ENCODE data around the gene CLPX.
"Not testable (repeated sequence)": the region's sequence is repeated elsewhere in the genome, so short reads cannot be mapped to it uniquely, and the experiment has no call there.

CLPX gene

GRCh38 chr15:65204931-65205660 lies 20.0 kb upstream of the CLPX start:
- DNase-seq: no peak

GRCh38 chr15:65204236-65204930 lies 19.2 kb upstream of the CLPX start:
- DNase-seq: no peak

- no peak for DNase-seq
These were observed 16.8 kb upstream of the CLPX start for GRCh38 chr15:65201918-65202317.

GRCh38 chr15:65198571-65198970 lies 13.4 kb upstream of the CLPX start:
- DNase-seq: no peak

GRCh38 chr15:65197337-65197645 lies 12.1 kb upstream of the CLPX start:
- no peak for DNase-seq

GRCh38 chr15:65196637-65197336 lies 11.6 kb upstream of the CLPX start:
- DNase-seq: no peak

GRCh38 chr15:65195548-65195923 lies 10.4 kb upstream of the CLPX start:
- DNase-seq: no peak

- no peak for DNase-seq
These were observed 9.8 kb upstream of the CLPX start for GRCh38 chr15:65194826-65195547.

- no peak for DNase-seq
These were observed 6.9 kb upstream of the CLPX start for GRCh38 chr15:65192016-65192415.

- DNase-seq: no peak
These were observed 4.1 kb upstream of the CLPX start for GRCh38 chr15:65189102-65189740.

- not testable (repeated sequence) for DNase-seq
These were observed 3.3 kb upstream of the CLPX start for GRCh38 chr15:65188472-65188871.

- peak; percentile 19 for DNase-seq
These were observed 756 bp downstream of the CLPX start for GRCh38 chr15:65184305-65184867.

- DNase-seq: no peak
These were observed 1.3 kb downstream of the CLPX start for GRCh38 chr15:65183865-65184159.

- no peak for DNase-seq
These were observed 2.6 kb downstream of the CLPX start for GRCh38 chr15:65182538-65182937.

- DNase-seq: not testable (repeated sequence)
These were observed 3.4 kb downstream of the CLPX start for GRCh38 chr15:65181582-65182353.

GRCh38 chr15:65180167-65180566 lies 5.0 kb downstream of the CLPX start:
- DNase-seq: no peak

GRCh38 chr15:65177901-65178300 lies 7.2 kb downstream of the CLPX start:
- DNase-seq: no peak

GRCh38 chr15:65176056-65176455 lies 9.1 kb downstream of the CLPX start:
- no peak for DNase-seq

- no peak for DNase-seq
These were observed 9.6 kb downstream of the CLPX start for GRCh38 chr15:65175511-65175910.

- DNase-seq: no peak
These were observed 10.6 kb downstream of the CLPX start for GRCh38 chr15:65174509-65174908.

- no peak for DNase-seq
These were observed 12.6 kb downstream of the CLPX start for GRCh38 chr15:65172531-65172930.

GRCh38 chr15:65171428-65171827 lies 13.7 kb downstream of the CLPX start:
- no peak for DNase-seq

Measured in stimulated activated naive CD4-positive, alpha-beta T cell treated with Interleukin-2 at 50 U/mL for 16 hours (primary cell).